ENCODE results near the gene FLACC1.

Gene FLACC1

GRCh38 chr2:201285499-201285898 is 71.6 kb downstream of the FLACC1 start:
- no peaks in the 10 kb centered on the region for H3K79me2 ChIP-seq
- no peak overlapping the region for H2AFZ ChIP-seq
- H3K9ac ChIP-seq: no peak overlapping the region
- no peaks in the 10 kb centered on the region for H3K9me3 ChIP-seq (ENCODE audit: control insufficient read depth, low read length)
- H3K4me1 ChIP-seq: no peaks in the 10 kb centered on the region
- no peaks in the 10 kb centered on the region for H3K27me3 ChIP-seq (ENCODE audit: control insufficient read depth, insufficient read depth, low read length)
- no peak overlapping the region for H3K4me3 ChIP-seq (ENCODE audit: low read depth, low read length)
- H3K4me2 ChIP-seq (ENCODE audit: low read length): no peak overlapping the region
- H3K36me3 ChIP-seq (ENCODE audit: control insufficient read depth, insufficient read depth, low read length): no peaks in the 10 kb centered on the region
- TF ChIP-seq CTCF (IDR thresholded peaks at IDR 0.05): no peak
- H3K27ac ChIP-seq: no peak overlapping the region

GRCh38 chr2:201280191-201281040 is 76.7 kb downstream of the FLACC1 start:
- Histone ChIP-seq H3K9ac (no peak overlapping the region), H3K36me3 (ENCODE audit: control insufficient read depth, insufficient read depth, low read length) (no peaks in the 10 kb centered on the region), H3K27ac (no peak overlapping the region)

GRCh38 chr2:201279079-201279478 is 78.1 kb downstream of the FLACC1 start:
- Histone ChIP-seq H3K4me3 (ENCODE audit: low read depth, low read length) (no peak overlapping the region), H3K27ac (no peak overlapping the region), H3K27me3 (ENCODE audit: control insufficient read depth, insufficient read depth, low read length) (no peaks in the 10 kb centered on the region), H3K36me3 (ENCODE audit: control insufficient read depth, insufficient read depth, low read length) (no peaks in the 10 kb centered on the region), H2AFZ (no peak overlapping the region), H3K4me2 (ENCODE audit: low read length) (no peak overlapping the region), H3K79me2 (no peaks in the 10 kb centered on the region), H3K4me1 (no peaks in the 10 kb centered on the region), H3K9ac (no peak overlapping the region), H3K9me3 (ENCODE audit: control insufficient read depth, low read length) (no peaks in the 10 kb centered on the region)
- TF ChIP-seq CTCF (IDR thresholded peaks at IDR 0.05): no peak

More at GRCh38 chr2:201280191-201281040, 76.7 kb downstream of the FLACC1 start:
- Histone ChIP-seq H3K4me2 (ENCODE audit: low read length) (no peak overlapping the region), H3K9me3 (ENCODE audit: control insufficient read depth, low read length) (no peaks in the 10 kb centered on the region), H3K79me2 (no peaks in the 10 kb centered on the region), H2AFZ (no peak overlapping the region), H3K4me3 (ENCODE audit: low read depth, low read length) (no peak overlapping the region), H3K4me1 (no peaks in the 10 kb centered on the region), H3K27me3 (ENCODE audit: control insufficient read depth, insufficient read depth, low read length) (no peaks in the 10 kb centered on the region)
- no peak for TF ChIP-seq CTCF (IDR thresholded peaks at IDR 0.05)

- Histone ChIP-seq H3K79me2 (no peaks in the 10 kb centered on the region), H3K27ac (no peak overlapping the region), H3K4me2 (ENCODE audit: low read length) (no peak overlapping the region), H2AFZ (no peak overlapping the region), H3K9me3 (ENCODE audit: control insufficient read depth, low read length) (no peaks in the 10 kb centered on the region), H3K4me1 (no peaks in the 10 kb centered on the region), H3K36me3 (ENCODE audit: control insufficient read depth, insufficient read depth, low read length) (no peaks in the 10 kb centered on the region), H3K9ac (no peak overlapping the region), H3K27me3 (ENCODE audit: control insufficient read depth, insufficient read depth, low read length) (no peaks in the 10 kb centered on the region), H3K4me3 (ENCODE audit: low read depth, low read length) (no peak overlapping the region)
- TF ChIP-seq CTCF (IDR thresholded peaks at IDR 0.05): no peak
Measured at GRCh38 chr2:201276511-201276910, 80.6 kb downstream of the FLACC1 start.

- Histone ChIP-seq H3K4me3 (ENCODE audit: low read depth, low read length) (no peak overlapping the region), H2AFZ (no peak overlapping the region), H3K36me3 (ENCODE audit: control insufficient read depth, insufficient read depth, low read length) (no peaks in the 10 kb centered on the region), H3K27ac (no peak overlapping the region), H3K79me2 (no peaks in the 10 kb centered on the region), H3K9me3 (ENCODE audit: control insufficient read depth, low read length) (no peaks in the 10 kb centered on the region), H3K4me1 (no peaks in the 10 kb centered on the region), H3K9ac (no peak overlapping the region), H3K4me2 (ENCODE audit: low read length) (no peak overlapping the region), H3K27me3 (ENCODE audit: control insufficient read depth, insufficient read depth, low read length) (no peaks in the 10 kb centered on the region)
- no peak for TF ChIP-seq CTCF (IDR thresholded peaks at IDR 0.05)
Measured at GRCh38 chr2:201275990-201276389, 81.2 kb downstream of the FLACC1 start.
